ENCODE measurements around the gene BAHCC1.

Gene BAHCC1

DNA sequence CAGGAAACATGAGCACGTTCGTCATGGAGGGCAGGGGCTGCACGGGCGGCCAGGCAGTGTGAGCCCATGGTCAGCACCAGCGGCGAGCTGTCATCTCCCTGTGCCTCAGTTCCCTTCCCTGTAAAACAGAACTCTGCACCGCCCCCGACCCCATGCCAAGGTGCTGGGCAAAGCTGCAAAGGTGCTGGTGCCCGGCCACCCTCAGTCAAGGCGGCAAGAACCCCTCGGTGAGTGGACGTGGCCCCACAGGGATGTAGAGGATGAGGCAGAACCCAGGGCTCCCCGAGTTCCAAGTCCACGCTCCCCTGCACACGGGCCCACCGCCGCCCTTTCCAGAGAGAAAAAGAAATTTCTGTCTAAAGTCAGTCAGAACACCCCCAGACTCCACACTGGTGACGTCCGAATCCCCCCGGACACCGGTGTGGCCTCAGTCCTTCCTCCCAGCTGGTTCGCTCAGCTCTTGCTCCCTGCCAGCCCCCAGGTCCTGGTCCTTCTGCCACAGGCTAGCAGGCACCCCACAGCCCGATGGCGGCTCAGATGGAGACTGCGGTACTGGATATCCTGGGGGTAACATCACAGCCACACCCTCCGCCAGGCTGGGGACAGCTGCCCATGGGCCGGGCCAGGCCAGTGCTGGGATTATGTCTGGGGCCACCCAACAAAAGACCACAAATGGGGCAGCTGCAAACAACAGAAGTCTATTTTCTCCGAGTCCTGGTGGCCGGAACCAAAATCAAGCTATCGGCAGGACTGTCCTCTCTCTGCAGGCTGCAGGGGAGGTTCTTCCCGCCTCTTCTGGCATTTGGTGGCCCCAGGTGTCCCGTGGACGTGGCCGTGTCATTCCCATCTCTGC is 14.4 kb upstream of the BAHCC1 start:
- TF ChIP-seq ZNF565 (CRISPR knock-in tag; conservative IDR thresholded peaks at IDR 0.05; ENCODE audit: low read depth) = no peak
- no peak for TF ChIP-seq ZC3H10 (CRISPR knock-in tag; IDR thresholded peaks at IDR 0.05)
- TF ChIP-seq SNAI2 (CRISPR knock-in tag; IDR thresholded peaks at IDR 0.05) = no peak
- no peak for TF ChIP-seq TCF4 (CRISPR knock-in tag; IDR thresholded peaks at IDR 0.05; ENCODE audit: borderline replicate concordance)
- TF ChIP-seq, protein P1, sequence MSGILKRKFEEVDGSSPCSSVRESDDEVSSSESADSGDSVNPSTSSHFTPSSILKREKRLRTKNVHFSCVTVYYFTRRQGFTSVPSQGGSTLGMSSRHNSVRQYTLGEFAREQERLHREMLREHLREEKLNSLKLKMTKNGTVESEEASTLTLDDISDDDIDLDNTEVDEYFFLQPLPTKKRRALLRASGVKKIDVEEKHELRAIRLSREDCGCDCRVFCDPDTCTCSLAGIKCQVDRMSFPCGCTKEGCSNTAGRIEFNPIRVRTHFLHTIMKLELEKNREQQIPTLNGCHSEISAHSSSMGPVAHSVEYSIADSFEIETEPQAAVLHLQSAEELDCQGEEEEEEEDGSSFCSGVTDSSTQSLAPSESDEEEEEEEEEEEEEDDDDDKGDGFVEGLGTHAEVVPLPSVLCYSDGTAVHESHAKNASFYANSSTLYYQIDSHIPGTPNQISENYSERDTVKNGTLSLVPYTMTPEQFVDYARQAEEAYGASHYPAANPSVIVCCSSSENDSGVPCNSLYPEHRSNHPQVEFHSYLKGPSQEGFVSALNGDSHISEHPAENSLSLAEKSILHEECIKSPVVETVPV (CRISPR knock-in tag; IDR thresholded peaks at IDR 0.05) = no peak
- TF ChIP-seq ZNF8 (CRISPR knock-in tag; IDR thresholded peaks at IDR 0.05) = no peak
- no peak for TF ChIP-seq OSR1 (CRISPR knock-in tag; IDR thresholded peaks at IDR 0.05)
- TF ChIP-seq RARB (CRISPR knock-in tag; IDR thresholded peaks at IDR 0.05) = no peak
- no peak for TF ChIP-seq TOX (CRISPR knock-in tag; IDR thresholded peaks at IDR 0.05; ENCODE audit: borderline replicate concordance)
- no peak for TF ChIP-seq CSDC2 (CRISPR knock-in tag; IDR thresholded peaks at IDR 0.05)
- TF ChIP-seq, protein P2, sequence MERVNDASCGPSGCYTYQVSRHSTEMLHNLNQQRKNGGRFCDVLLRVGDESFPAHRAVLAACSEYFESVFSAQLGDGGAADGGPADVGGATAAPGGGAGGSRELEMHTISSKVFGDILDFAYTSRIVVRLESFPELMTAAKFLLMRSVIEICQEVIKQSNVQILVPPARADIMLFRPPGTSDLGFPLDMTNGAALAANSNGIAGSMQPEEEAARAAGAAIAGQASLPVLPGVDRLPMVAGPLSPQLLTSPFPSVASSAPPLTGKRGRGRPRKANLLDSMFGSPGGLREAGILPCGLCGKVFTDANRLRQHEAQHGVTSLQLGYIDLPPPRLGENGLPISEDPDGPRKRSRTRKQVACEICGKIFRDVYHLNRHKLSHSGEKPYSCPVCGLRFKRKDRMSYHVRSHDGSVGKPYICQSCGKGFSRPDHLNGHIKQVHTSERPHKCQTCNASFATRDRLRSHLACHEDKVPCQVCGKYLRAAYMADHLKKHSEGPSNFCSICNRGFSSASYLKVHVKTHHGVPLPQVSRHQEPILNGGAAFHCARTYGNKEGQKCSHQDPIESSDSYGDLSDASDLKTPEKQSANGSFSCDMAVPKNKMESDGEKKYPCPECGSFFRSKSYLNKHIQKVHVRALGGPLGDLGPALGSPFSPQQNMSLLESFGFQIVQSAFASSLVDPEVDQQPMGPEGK (CRISPR knock-in tag; IDR thresholded peaks at IDR 0.05; ENCODE audit: borderline replicate concordance) = no peak
- TF ChIP-seq, protein P3, sequence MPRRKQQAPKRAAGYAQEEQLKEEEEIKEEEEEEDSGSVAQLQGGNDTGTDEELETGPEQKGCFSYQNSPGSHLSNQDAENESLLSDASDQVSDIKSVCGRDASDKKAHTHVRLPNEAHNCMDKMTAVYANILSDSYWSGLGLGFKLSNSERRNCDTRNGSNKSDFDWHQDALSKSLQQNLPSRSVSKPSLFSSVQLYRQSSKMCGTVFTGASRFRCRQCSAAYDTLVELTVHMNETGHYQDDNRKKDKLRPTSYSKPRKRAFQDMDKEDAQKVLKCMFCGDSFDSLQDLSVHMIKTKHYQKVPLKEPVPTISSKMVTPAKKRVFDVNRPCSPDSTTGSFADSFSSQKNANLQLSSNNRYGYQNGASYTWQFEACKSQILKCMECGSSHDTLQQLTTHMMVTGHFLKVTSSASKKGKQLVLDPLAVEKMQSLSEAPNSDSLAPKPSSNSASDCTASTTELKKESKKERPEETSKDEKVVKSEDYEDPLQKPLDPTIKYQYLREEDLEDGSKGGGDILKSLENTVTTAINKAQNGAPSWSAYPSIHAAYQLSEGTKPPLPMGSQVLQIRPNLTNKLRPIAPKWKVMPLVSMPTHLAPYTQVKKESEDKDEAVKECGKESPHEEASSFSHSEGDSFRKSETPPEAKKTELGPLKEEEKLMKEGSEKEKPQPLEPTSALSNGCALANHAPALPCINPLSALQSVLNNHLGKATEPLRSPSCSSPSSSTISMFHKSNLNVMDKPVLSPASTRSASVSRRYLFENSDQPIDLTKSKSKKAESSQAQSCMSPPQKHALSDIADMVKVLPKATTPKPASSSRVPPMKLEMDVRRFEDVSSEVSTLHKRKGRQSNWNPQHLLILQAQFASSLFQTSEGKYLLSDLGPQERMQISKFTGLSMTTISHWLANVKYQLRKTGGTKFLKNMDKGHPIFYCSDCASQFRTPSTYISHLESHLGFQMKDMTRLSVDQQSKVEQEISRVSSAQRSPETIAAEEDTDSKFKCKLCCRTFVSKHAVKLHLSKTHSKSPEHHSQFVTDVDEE (CRISPR knock-in tag; IDR thresholded peaks at IDR 0.05) = no peak
- TF ChIP-seq ZFP3 (CRISPR knock-in tag; IDR thresholded peaks at IDR 0.05) = no peak
- TF ChIP-seq ZFP30 (CRISPR knock-in tag; IDR thresholded peaks at IDR 0.05) = no peak
- no peak for TF ChIP-seq ESRRG (CRISPR knock-in tag; IDR thresholded peaks at IDR 0.05)
- no peak for TF ChIP-seq BACH2 (CRISPR knock-in tag; IDR thresholded peaks at IDR 0.05; ENCODE audit: borderline replicate concordance)
- TF ChIP-seq PPARA (CRISPR knock-in tag; IDR thresholded peaks at IDR 0.05; ENCODE audit: borderline replicate concordance) = no peak
- no peak for TF ChIP-seq ARNTL (CRISPR knock-in tag; IDR thresholded peaks at IDR 0.05; ENCODE audit: borderline replicate concordance, low read depth)
- no peak for TF ChIP-seq POU6F1 (CRISPR knock-in tag; IDR thresholded peaks at IDR 0.05; ENCODE audit: borderline replicate concordance, low read depth)
- ATAC-seq = no peak

GRCh38 chr17:81381632-81382577 is 13.4 kb upstream of the BAHCC1 start:
- ATAC-seq = no peak

More at GRCh38 chr17:81381632-81382577, 13.4 kb upstream of the BAHCC1 start:
- TF ChIP-seq, protein P1 (CRISPR knock-in tag; IDR thresholded peaks at IDR 0.05) = no peak
- TF ChIP-seq, protein P3 (CRISPR knock-in tag; IDR thresholded peaks at IDR 0.05) = no peak
- TF ChIP-seq ZFP3 (CRISPR knock-in tag; IDR thresholded peaks at IDR 0.05) (no peak), ESRRG (CRISPR knock-in tag; IDR thresholded peaks at IDR 0.05) (no peak), ISL1 (CRISPR knock-in tag; IDR thresholded peaks at IDR 0.05) (no peak), BACH2 (CRISPR knock-in tag; IDR thresholded peaks at IDR 0.05; ENCODE audit: borderline replicate concordance) (no peak), ARNTL (CRISPR knock-in tag; IDR thresholded peaks at IDR 0.05; ENCODE audit: borderline replicate concordance, low read depth) (no peak)
- TF ChIP-seq, protein P4, sequence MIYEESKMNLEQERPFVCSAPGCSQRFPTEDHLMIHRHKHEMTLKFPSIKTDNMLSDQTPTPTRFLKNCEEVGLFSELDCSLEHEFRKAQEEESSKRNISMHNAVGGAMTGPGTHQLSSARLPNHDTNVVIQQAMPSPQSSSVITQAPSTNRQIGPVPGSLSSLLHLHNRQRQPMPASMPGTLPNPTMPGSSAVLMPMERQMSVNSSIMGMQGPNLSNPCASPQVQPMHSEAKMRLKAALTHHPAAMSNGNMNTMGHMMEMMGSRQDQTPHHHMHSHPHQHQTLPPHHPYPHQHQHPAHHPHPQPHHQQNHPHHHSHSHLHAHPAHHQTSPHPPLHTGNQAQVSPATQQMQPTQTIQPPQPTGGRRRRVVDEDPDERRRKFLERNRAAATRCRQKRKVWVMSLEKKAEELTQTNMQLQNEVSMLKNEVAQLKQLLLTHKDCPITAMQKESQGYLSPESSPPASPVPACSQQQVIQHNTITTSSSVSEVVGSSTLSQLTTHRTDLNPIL (CRISPR knock-in tag; IDR thresholded peaks at IDR 0.05; ENCODE audit: low read depth) = no peak

Measured in SK-N-SH treated with all-trans-retinoic acid at 6 μM for 48 hours (cell line).